K562 (cell line): ENCODE data around the gene SLC20A1. TPM values are rescaled to one million over a fixed set of nuclear protein-coding genes. Genes with fewer than 3 reads are reported as not detected.

ENCODE experiments used
- BCLAF1 ChIP-seq, 2 experiments: fragments of 450-650 bp in 1 of 2; IDR thresholded peaks; 2 replicates each; pipeline ENCODE4 v1.6.1; 2011 to 2017; ENCODE audit warnings: low read depth in 2 of 2, antibody characterized with exemption in 1 of 2, borderline replicate concordance in 1 of 2, low read length in 1 of 2, mild to moderate bottlenecking in 1 of 2, mixed read lengths in 1 of 2; ENCODE audit not compliant: control insufficient read depth in 1 of 2
- CBFA2T2 ChIP-seq: fragments of 450-650 bp; conservative IDR thresholded peaks from 2 replicates; pipeline ENCODE4 v1.6.1; 2017; ENCODE audit warnings: mild to moderate bottlenecking
- ELK1 ChIP-seq: sonication (generic); formaldehyde crosslinking; IDR thresholded peaks from 2 replicates; pipeline ENCODE4 v1.8.1; 2022; ENCODE audit warnings: missing genetic modification reagents
- JUND ChIP-seq, 2 experiments: IDR thresholded peaks; 2 replicates in 1 of 2; 3 replicates in 1 of 2; pipeline ENCODE4 v1.6.1; 2011; ENCODE audit warnings: borderline replicate concordance in 2 of 2, low read depth in 2 of 2, low read length in 2 of 2, improper control_type of control experiment in 1 of 2, missing biosample characterization in 1 of 2, missing genetic modification characterization in 1 of 2, missing genetic modification reagents in 1 of 2
- LCOR ChIP-seq: sonication (generic); formaldehyde crosslinking; IDR thresholded peaks from 2 replicates; pipeline ENCODE4 v1.8.0; 2022; ENCODE audit warnings: mild to moderate bottlenecking, missing genetic modification reagents
- NCOA1 ChIP-seq: fragments of 450-650 bp; IDR thresholded peaks from 2 replicates; pipeline ENCODE4 v1.6.1; 2016; ENCODE audit warnings: low read depth
- TAF1 ChIP-seq: IDR thresholded peaks from 2 replicates; pipeline ENCODE4 v1.6.1; 2011; ENCODE audit warnings: mild to moderate bottlenecking, low read length, moderate library complexity; ENCODE audit not compliant: insufficient read depth, control insufficient read depth, severe bottlenecking; ENCODE audit errors: extremely low read depth
- TEAD4 ChIP-seq, 2 experiments: sonication (generic) in 1 of 2; formaldehyde crosslinking in 1 of 2; IDR thresholded peaks; 2 replicates each; pipeline versions ENCODE4 v1.6.1 to v1.8.0; 2012 to 2022; ENCODE audit warnings: borderline replicate concordance in 1 of 2, inconsistent platforms in 1 of 2, low read length in 1 of 2, mild to moderate bottlenecking in 1 of 2, missing genetic modification reagents in 1 of 2
- ZBTB34 ChIP-seq: fragments of 250-450 bp; sonication (Bioruptor Pico); IDR thresholded peaks from 2 replicates; pipeline ENCODE4 v1.8.0; 2021; ENCODE audit warnings: mild to moderate bottlenecking, moderate library complexity
- ZMIZ1 ChIP-seq, 2 experiments: fragments of 150-350 bp in 1 of 2; IDR thresholded peaks; 2 replicates each; pipeline ENCODE4 v1.6.1; 2012 to 2016; ENCODE audit warnings: low read depth in 2 of 2, low read length in 2 of 2, mild to moderate bottlenecking in 1 of 2, moderate library complexity in 1 of 2
- ZNF134 ChIP-seq: fragments of 250-450 bp; sonication (Bioruptor Pico); conservative IDR thresholded peaks from 2 replicates; pipeline ENCODE4 v1.4.0; 2020
- ZNF165 ChIP-seq: fragments of 250-450 bp; sonication (Bioruptor Pico); IDR thresholded peaks from 2 replicates; pipeline ENCODE4 v1.4.0; 2020; ENCODE audit warnings: borderline replicate concordance
- ZNF398 ChIP-seq: fragments of 250-450 bp; sonication (Bioruptor Pico); IDR thresholded peaks from 2 replicates; pipeline ENCODE4 v1.8.0; 2021; ENCODE audit warnings: moderate library complexity, mild to moderate bottlenecking, inconsistent platforms
- polyA plus RNA-seq, 8 experiments: library from polyadenylated mRNA; depleted of rRNA in 4 of 8; stranded (reverse) in 5 of 8; unstranded in 3 of 8; fragments of >200 nt; fragmentation: Nextera tagmentation in 2 of 8; fragmentation: Illumina TruSeq in 1 of 8; extraction: Ambion mirVana in 2 of 8; extraction: Trizol in 1 of 8; gene quantifications; 2 replicates each; pipeline versions ENCODE4 v1.2.1 to v1.2.3, GENCODE V29; 2011 to 2014; ENCODE audit warnings: inconsistent platforms in 1 of 8, missing spikeins in 1 of 8
- total RNA-seq, 7 experiments: library from RNA; depleted of rRNA in 6 of 7; stranded (reverse); fragments of >200 nt in 6 of 7; fragmentation: Illumina TruSeq in 2 of 7; extraction: Trizol in 2 of 7; gene quantifications; 2 replicates each; pipeline versions ENCODE4 v1.2.1 to v1.2.3, GENCODE V29; 2011 to 2021; ENCODE audit warnings: low replicate concordance in 1 of 7
- TF ChIP-seq, protein P1 (sequence below): sonication (generic); formaldehyde crosslinking; IDR thresholded peaks from 2 replicates; pipeline ENCODE4 v1.5.0; 2020; ENCODE audit warnings: missing genetic modification reagents

Gene SLC20A1
- total and polyA plus RNA-seq, 9 of the 15 experiments (the other 6 are each of a cell fraction or from before 2014, with no cell fraction given) = 53.8 to 150 (median 74.7) TPM

GRCh38 chr2:112622528-112622849 is 23.2 kb upstream of the SLC20A1 start (continued):
- TF ChIP-seq, protein P1, sequence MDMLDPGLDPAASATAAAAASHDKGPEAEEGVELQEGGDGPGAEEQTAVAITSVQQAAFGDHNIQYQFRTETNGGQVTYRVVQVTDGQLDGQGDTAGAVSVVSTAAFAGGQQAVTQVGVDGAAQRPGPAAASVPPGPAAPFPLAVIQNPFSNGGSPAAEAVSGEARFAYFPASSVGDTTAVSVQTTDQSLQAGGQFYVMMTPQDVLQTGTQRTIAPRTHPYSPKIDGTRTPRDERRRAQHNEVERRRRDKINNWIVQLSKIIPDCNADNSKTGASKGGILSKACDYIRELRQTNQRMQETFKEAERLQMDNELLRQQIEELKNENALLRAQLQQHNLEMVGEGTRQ = no peak
- TF ChIP-seq NCOA1 (no peak), JUND (IDR thresholded peaks at IDR 0.05; ENCODE audit: borderline replicate concordance, low read depth, low read length) (peak; percentile 71; the same call in 1 of the 2 replicates), JUND (tag; IDR thresholded peaks at IDR 0.05; ENCODE audit: borderline replicate concordance, low read depth, low read length) (peak; percentile 62; the same call in 1 of the 3 replicates), ZMIZ1 (IDR thresholded peaks at IDR 0.05; ENCODE audit: low read depth in 2 of 2, low read length in 2 of 2) (no peak), CBFA2T2 (peak; percentile 40; the same call in 1 of the 2 replicates), ZNF398 (CRISPR knock-in tag) (no peak), ELK1 (CRISPR knock-in tag) (no peak), BCLAF1 (IDR thresholded peaks at IDR 0.05; ENCODE audit: borderline replicate concordance in 1 of 2, control insufficient read depth in 1 of 2, low read depth in 2 of 2, low read length in 1 of 2) (no peak), ZBTB34 (no peak), LCOR (CRISPR knock-in tag) (no peak), TEAD4 (IDR thresholded peaks at IDR 0.05; ENCODE audit: low read length) (peak; percentile 67), TEAD4 (CRISPR knock-in tag; IDR thresholded peaks at IDR 0.05; ENCODE audit: borderline replicate concordance) (no peak), TAF1 (no peak), ZNF134 (CRISPR knock-in tag) (no peak), ZNF165 (CRISPR knock-in tag) (no peak)
